HG03025 (cell line): ENCODE results near the gene MAP3K13.
"Not testable (repeated sequence)": the region's sequence is repeated elsewhere in the genome, so short reads cannot be mapped to it uniquely, and the experiment has no call there.

ENCODE experiments used
- ATAC-seq: cut with Tn5 transposase; IDR thresholded peaks from one replicate; pipeline ENCODE4 v1.9.1; 2021; ENCODE audit warnings: mild to moderate bottlenecking, moderate library complexity; ENCODE audit not compliant: unreplicated experiment, low FRiP score

MAP3K13 gene

GRCh38 chr3:185341616-185342458 is 21.1 kb upstream of the MAP3K13 start:
- ATAC-seq: no peak

GRCh38 chr3:185342459-185343174 is 20.3 kb upstream of the MAP3K13 start:
- ATAC-seq: no peak

- ATAC-seq: no peak
Observed at GRCh38 chr3:185347399-185347798, 15.5 kb upstream of the MAP3K13 start.

- no peak for ATAC-seq
Observed at GRCh38 chr3:185350841-185351240, 12.1 kb upstream of the MAP3K13 start.

- ATAC-seq: no peak
Observed at GRCh38 chr3:185351396-185351795, 11.5 kb upstream of the MAP3K13 start.

- ATAC-seq: no peak
Observed at GRCh38 chr3:185353225-185353624, 9.7 kb upstream of the MAP3K13 start.

- ATAC-seq: peak; percentile 93
Observed at GRCh38 chr3:185353823-185354614, 8.9 kb upstream of the MAP3K13 start.

GRCh38 chr3:185356499-185356898 is 6.4 kb upstream of the MAP3K13 start:
- no peak for ATAC-seq

GRCh38 chr3:185361920-185362319 is 1.0 kb upstream of the MAP3K13 start:
- no peak for ATAC-seq

- peak; percentile 37 for ATAC-seq
Observed at GRCh38 chr3:185363662-185364203, 797 bp downstream of the MAP3K13 start.

- ATAC-seq: no peak
Observed at GRCh38 chr3:185365291-185366073, 2.5 kb downstream of the MAP3K13 start.

GRCh38 chr3:185366074-185366335 is 3.1 kb downstream of the MAP3K13 start:
- ATAC-seq: no peak

GRCh38 chr3:185366913-185367312 is 4.0 kb downstream of the MAP3K13 start:
- ATAC-seq: no peak

- not testable (repeated sequence) for ATAC-seq
Observed at GRCh38 chr3:185370349-185370748, 7.4 kb downstream of the MAP3K13 start.

GRCh38 chr3:185371306-185372074 is 8.6 kb downstream of the MAP3K13 start:
- no peak for ATAC-seq

- no peak for ATAC-seq
Observed at GRCh38 chr3:185381320-185382058, 18.6 kb downstream of the MAP3K13 start.

GRCh38 chr3:185382154-185382553 is 19.2 kb downstream of the MAP3K13 start:
- no peak for ATAC-seq

GRCh38 chr3:185386515-185386914 is 23.6 kb downstream of the MAP3K13 start:
- ATAC-seq: not testable (repeated sequence)

GRCh38 chr3:185387646-185388045 is 24.7 kb downstream of the MAP3K13 start:
- ATAC-seq: no peak
